H9 (cell line): ENCODE measurements around the gene MMP2. TPM values are rescaled to one million over a fixed set of nuclear protein-coding genes. Genes with fewer than 3 reads are reported as not detected.

Source experiments
- DNase-seq: peaks from one replicate; pipeline ENCODE4 v3.0.0-alpha.2; 2017
- H2AFZ ChIP-seq: one replicate; pipeline ENCODE4 v1.6.1; 2013; ENCODE audit warnings: mild to moderate bottlenecking, low read length, control low read depth, moderate library complexity
- H2AK5ac ChIP-seq: 2 replicates; pipeline ENCODE4 v1.6.1; 2013; ENCODE audit warnings: low read length, control low read depth, mixed read lengths; ENCODE audit not compliant: insufficient read length
- H2BK120ac ChIP-seq: one replicate; pipeline ENCODE4 v1.6.1; 2013; ENCODE audit warnings: low read depth, mild to moderate bottlenecking, low read length, control low read depth, inconsistent platforms; ENCODE audit not compliant: poor library complexity, severe bottlenecking
- H2BK12ac ChIP-seq: 2 replicates; pipeline ENCODE4 v1.6.1; 2013; ENCODE audit warnings: low read length, control low read depth, mixed read lengths, low read depth; ENCODE audit not compliant: insufficient read length
- H2BK15ac ChIP-seq: 2 replicates; pipeline ENCODE4 v1.6.1; 2013; ENCODE audit warnings: low read depth, low read length, control low read depth
- H2BK20ac ChIP-seq: one replicate; pipeline ENCODE4 v1.6.1; 2013; ENCODE audit warnings: low read depth, mild to moderate bottlenecking, low read length, control low read depth, inconsistent platforms; ENCODE audit not compliant: poor library complexity, severe bottlenecking
- H2BK5ac ChIP-seq: 2 replicates; pipeline ENCODE4 v1.6.1; 2013; ENCODE audit warnings: low read length, control low read depth, mixed read lengths; ENCODE audit not compliant: insufficient read length
- H3K14ac ChIP-seq: 2 replicates; pipeline ENCODE4 v1.6.1; 2013; ENCODE audit warnings: low read length, control low read depth; ENCODE audit not compliant: insufficient read depth
- H3K18ac ChIP-seq: 2 replicates; pipeline ENCODE4 v1.6.1; 2013; ENCODE audit warnings: low read depth, mild to moderate bottlenecking, mixed read lengths, low read length, control low read depth; ENCODE audit not compliant: insufficient read length
- H3K23ac ChIP-seq: 2 replicates; pipeline ENCODE4 v1.6.1; 2013; ENCODE audit warnings: low read length, control low read depth, mixed read lengths, low read depth; ENCODE audit not compliant: insufficient read length
- H3K23me2 ChIP-seq: 2 replicates; pipeline ENCODE4 v1.6.1; 2013; ENCODE audit warnings: low read depth, mild to moderate bottlenecking, mixed read lengths, low read length, control low read depth; ENCODE audit not compliant: insufficient read length, poor library complexity, severe bottlenecking
- H3K27ac ChIP-seq: 2 replicates; pipeline ENCODE4 v1.5.1; 2013; ENCODE audit warnings: low read length, control low read depth, mixed read lengths, low read depth; ENCODE audit not compliant: insufficient read length
- H3K27me3 ChIP-seq: 2 replicates; pipeline ENCODE4 v1.6.1; 2013; ENCODE audit warnings: low read length, control low read depth, inconsistent platforms; ENCODE audit not compliant: insufficient read depth
- H3K4ac ChIP-seq: 2 replicates; pipeline ENCODE4 v1.6.1; 2013; ENCODE audit warnings: low read depth, mild to moderate bottlenecking, control low read depth, inconsistent platforms, low read length, moderate library complexity
- H3K4me1 ChIP-seq: 2 replicates; pipeline ENCODE4 v1.6.1; 2013; ENCODE audit warnings: low read length, control low read depth, inconsistent platforms; ENCODE audit not compliant: insufficient read depth
- H3K4me2 ChIP-seq: 2 replicates; pipeline ENCODE4 v1.6.1; 2013; ENCODE audit warnings: low read length, control low read depth, mixed read lengths; ENCODE audit not compliant: insufficient read length, insufficient read depth
- H3K56ac ChIP-seq: 2 replicates; pipeline ENCODE4 v1.6.1; 2013; ENCODE audit warnings: low read depth, mild to moderate bottlenecking, mixed read lengths, low read length, control low read depth; ENCODE audit not compliant: insufficient read length
- H3K79me1 ChIP-seq: 2 replicates; pipeline ENCODE4 v1.6.1; 2013; ENCODE audit warnings: low read depth, mild to moderate bottlenecking, moderate library complexity, low read length, control low read depth, inconsistent platforms; ENCODE audit not compliant: insufficient read depth, poor library complexity, severe bottlenecking
- H3K79me2 ChIP-seq: 2 replicates; pipeline ENCODE4 v1.6.1; 2013; ENCODE audit warnings: low read length, control low read depth, inconsistent platforms; ENCODE audit not compliant: insufficient read depth
- H3K9ac ChIP-seq: 2 replicates; pipeline ENCODE4 v1.6.1; 2013; ENCODE audit warnings: low read length, control low read depth, mixed read lengths; ENCODE audit not compliant: insufficient read length; ENCODE audit errors: extremely low read depth
- H3K9me3 ChIP-seq: one replicate; pipeline ENCODE4 v1.6.1; 2013; ENCODE audit warnings: low read depth, low read length, inconsistent platforms; ENCODE audit not compliant: control insufficient read depth
- H3T11ph ChIP-seq: one replicate; pipeline ENCODE4 v1.6.1; 2013; ENCODE audit warnings: mild to moderate bottlenecking, low read length, control low read depth, inconsistent platforms
- H4K20me1 ChIP-seq: one replicate; pipeline ENCODE4 v1.6.1; 2013; ENCODE audit not compliant: control insufficient read depth, insufficient read length, insufficient read depth
- H4K5ac ChIP-seq: 2 replicates; pipeline ENCODE4 v1.6.1; 2013; ENCODE audit warnings: low read depth, mild to moderate bottlenecking, mixed read lengths, low read length, control low read depth; ENCODE audit not compliant: insufficient read length
- H4K8ac ChIP-seq: replicated peaks from 2 replicates; pipeline ENCODE4 v1.6.1; 2013; ENCODE audit warnings: low read length, control low read depth, mixed read lengths, low read depth; ENCODE audit not compliant: insufficient read length
- H4K91ac ChIP-seq: 2 replicates; pipeline ENCODE4 v1.6.1; 2013; ENCODE audit warnings: low read depth, mild to moderate bottlenecking, moderate library complexity, mixed read lengths, low read length, control low read depth; ENCODE audit not compliant: insufficient read length
- H3K27ac Mint-ChIP-seq, 3 experiments: 2 replicates in 2 of 3; 3 replicates in 1 of 3; pipeline ENCODE4 v1.8.0; 2020 to 2021; ENCODE audit warnings: mixed read lengths in 3 of 3, mild to moderate bottlenecking in 1 of 3, moderate library complexity in 1 of 3
- H3K27me3 Mint-ChIP-seq: 2 replicates; pipeline ENCODE4 v1.8.0; 2021; ENCODE audit warnings: low read depth, mild to moderate bottlenecking, moderate library complexity, mixed read lengths
- H3K36me3 Mint-ChIP-seq, 3 experiments: 2 replicates in 2 of 3; 3 replicates in 1 of 3; pipeline ENCODE4 v1.8.0; 2020 to 2021; ENCODE audit warnings: low read depth in 3 of 3, mixed read lengths in 3 of 3; ENCODE audit not compliant: insufficient read depth in 1 of 3
- H3K4me1 Mint-ChIP-seq, 2 experiments: 2 replicates each; pipeline ENCODE4 v1.8.0; 2020; ENCODE audit warnings: mixed read lengths in 2 of 2
- H3K4me3 Mint-ChIP-seq, 2 experiments: 2 replicates in 1 of 2; 3 replicates in 1 of 2; pipeline ENCODE4 v1.8.0; 2020 to 2021; ENCODE audit warnings: mild to moderate bottlenecking in 2 of 2, mixed read lengths in 2 of 2, moderate library complexity in 1 of 2
- H3K9me3 Mint-ChIP-seq, 2 experiments: 2 replicates in 1 of 2; 3 replicates in 1 of 2; pipeline ENCODE4 v1.8.0; 2020; ENCODE audit warnings: mild to moderate bottlenecking in 2 of 2, mixed read lengths in 2 of 2, moderate library complexity in 1 of 2
- CTCF ChIP-seq: fragments of 200-600 bp; sonication (generic); conservative IDR thresholded peaks from 3 replicates; pipeline ENCODE4 v1.8.0; 2021; ENCODE audit warnings: antibody characterized with exemption, mild to moderate bottlenecking
- WGBS: extraction: QIAGEN DNeasy Blood & Tissue Kit; methylation state at CpG from one replicate; pipeline ENCODE4 v1.1.7; 2013; ENCODE audit warnings: missing lambda C conversion rate, low lambda C conversion rate, mixed read lengths; ENCODE audit not compliant: insufficient read length; ENCODE audit errors: extremely low coverage; 5-methylcytosine and 5-hydroxymethylcytosine counted together
- total RNA-seq: library from RNA; stranded (reverse); gene quantifications from 2 replicates; pipeline ENCODE4 v1.2.1, GENCODE V29; 2021

MMP2 gene
- total RNA-seq, 1 experiment from 2014 or later: 23.1 TPM

GRCh38 chr16:55470533-55471371 lies 8.2 kb upstream of the MMP2 start:
- Histone ChIP-seq H3K18ac (no peak overlapping the region), H3K23ac (no peak overlapping the region), H3K79me2 (no peaks in the 10 kb centered on the region), H2AFZ (no peak overlapping the region), H4K5ac (no peak overlapping the region), H2BK20ac (no peak overlapping the region), H2BK15ac (no peak overlapping the region), H3K27me3 (peaks cover 2% of the 10 kb centered on the region; the same call in 1 of the 2 replicates), H4K8ac (no peak overlapping the region), H3K4me1 (no peaks in the 10 kb centered on the region; the same call in 1 of the 2 replicates), H3K9me3 (no peaks in the 10 kb centered on the region), H3K56ac (no peak overlapping the region), H2BK12ac (no peak overlapping the region), H3K23me2 (no peaks in the 10 kb centered on the region), H3K27ac (no peak overlapping the region), H4K91ac (no peak overlapping the region), H3K4ac (no peak overlapping the region), H3K79me1 (no peaks in the 10 kb centered on the region), H3K14ac (no peak overlapping the region), H3K9ac (no peak overlapping the region), H4K20me1 (no peaks in the 10 kb centered on the region), H3T11ph (no peak overlapping the region), H2BK120ac (no peak overlapping the region), H2BK5ac (no peak overlapping the region), H2AK5ac (no peak overlapping the region), H3K4me2 (no peak overlapping the region)
- H3K4me3 Mint-ChIP-seq: no peak overlapping the region
- peaks cover 95% of the 10 kb centered on the region for H3K27me3 Mint-ChIP-seq
- H3K4me1 Mint-ChIP-seq: peaks cover 16 to 24% of the 10 kb centered on the region in 2 experiments
- no peaks in the 10 kb centered on the region; a peak in 1 of 7 replicates for H3K36me3 Mint-ChIP-seq
- DNase-seq: peak; percentile 52
- no peaks in the 10 kb centered on the region; a peak in 1 of 5 replicates for H3K9me3 Mint-ChIP-seq
- H3K27ac Mint-ChIP-seq: no peak overlapping the region
- WGBS: no CpG with 5 or more reads among the region's 7 CpGs
- TF ChIP-seq CTCF: no peak
